ENCODE data around the gene SYNDIG1L. TPM values are rescaled to one million over a fixed set of nuclear protein-coding genes. Genes with fewer than 3 reads are reported as not detected.

The SYNDIG1L gene
- total and polyA plus RNA-seq, 10 of the 15 experiments (the other 5 are each of a cell fraction or from before 2014, with no cell fraction given): 0.04 TPM; not detected in 9

GRCh38 chr14:74368026-74368425 lies 58.0 kb downstream of the SYNDIG1L start:
- in situ Hi-C loops (cut with MboI) (no loop called here), intact Hi-C loops (cut with micrococcal nuclease; ENCODE audit: unreplicated experiment) (no loop called here)
- ChIA-PET RAD21 (ENCODE audit: unreplicated experiment) (no interaction called here), SMC1A (ENCODE audit: uncharacterized antibody, unreplicated experiment) (interaction anchor here (1.0 kb wide), 1 partner anchor 57 kb away, joined by 3 read pairs; no protein-coding TSS in a partner anchor), POLR2A (no interaction called here), CTCF (interaction anchor here (0.7 kb wide), 1 partner anchor 64 kb away, joined by 3 read pairs; no protein-coding TSS in a partner anchor)
- no peak for FAIRE-seq
- H3K79me2 ChIP-seq (ENCODE audit: control insufficient read depth, insufficient read depth, low read length): no peaks in the 10 kb centered on the region
- no peak overlapping the region for H3K9ac ChIP-seq (ENCODE audit: control insufficient read depth, insufficient read depth, low read length)
- DNase-seq (ENCODE audit: low read depth, low spot score): no peak
- no peak overlapping the region for H3K27ac ChIP-seq (ENCODE audit: control insufficient read depth, insufficient read depth)
- no peaks in the 10 kb centered on the region for H4K20me1 ChIP-seq (ENCODE audit: control insufficient read depth, insufficient read depth)
- H2AFZ ChIP-seq (ENCODE audit: control insufficient read depth, low read depth, low read length): no peak overlapping the region
- no peaks in the 10 kb centered on the region for H3K4me1 ChIP-seq (ENCODE audit: control insufficient read depth, insufficient read depth, low read length)
- no peak for ATAC-seq
- H3K27me3 ChIP-seq (replicated peaks in 1 of 2; ENCODE audit: control insufficient read depth in 2 of 2, insufficient read depth in 2 of 2, low read length in 1 of 2): peaks cover 2 to 3% of the 10 kb centered on the region in 2 experiments; a peak in 3 of 4 replicates
- no TSS peak for BruUV-seq (replicated peaks)
- no peak overlapping the region for H3K4me2 ChIP-seq (ENCODE audit: control insufficient read depth, insufficient read depth)
- TF ChIP-seq E2F4 (IDR thresholded peaks at IDR 0.05; ENCODE audit: low read depth, low read length): no peak
- no peak for TF ChIP-seq POLR2AphosphoS2 (IDR thresholded peaks at IDR 0.05; ENCODE audit: low read depth, low read length)
- no peak for TF ChIP-seq STAT1 (conservative IDR thresholded peaks at IDR 0.05)
- no peak for TF ChIP-seq KLF5 (IDR thresholded peaks at IDR 0.05; ENCODE audit: partially characterized antibody)
- no peak for TF ChIP-seq CEBPZ (IDR thresholded peaks at IDR 0.05; ENCODE audit: low read depth, low read length)
- no peak for TF ChIP-seq BCL3 (IDR thresholded peaks at IDR 0.05; ENCODE audit: borderline replicate concordance, insufficient read depth, low read depth, low read length, poor library complexity, severe bottlenecking)
- TF ChIP-seq FOS (IDR thresholded peaks at IDR 0.05; ENCODE audit: borderline replicate concordance, extremely low read depth, insufficient read length): no peak
- no peak for TF ChIP-seq PBX3 (IDR thresholded peaks at IDR 0.05; ENCODE audit: insufficient replicate concordance, low read depth, low read length)
- TF ChIP-seq PAX8 (IDR thresholded peaks at IDR 0.05): no peak
- no peak for TF ChIP-seq CHD4 (IDR thresholded peaks at IDR 0.05)
- TF ChIP-seq PAX5 (IDR thresholded peaks at IDR 0.05; ENCODE audit: borderline replicate concordance, low read depth, low read length): no peak
- TF ChIP-seq CHD2 (IDR thresholded peaks at IDR 0.05; ENCODE audit: borderline replicate concordance, low read depth, low read length): no peak
- H3K36me3 ChIP-seq (ENCODE audit: control insufficient read depth in 2 of 2, insufficient read depth in 2 of 2, low read length in 1 of 2): no peaks in the 10 kb centered on the region
- 61% methylated on average over 6 of the region's 6 CpGs for WGBS (ENCODE audit: insufficient coverage, insufficient replicate concordance, low lambda C conversion rate, missing lambda C conversion rate)
- H3K9me3 ChIP-seq (replicated peaks; ENCODE audit: control insufficient read depth, insufficient read depth, low read length): no peaks in the 10 kb centered on the region
- H3K4me3 ChIP-seq: no peak overlapping the region

Data from GM12878 (cell line).